OCI-LY1 (cell line): Measurements from ENCODE around the gene ST8SIA6.

Experiments
- CTCF ChIP-seq: fragments of 200-600 bp; sonication (generic), shearing (Covaris generic); IDR thresholded peaks from 2 replicates; pipeline ENCODE4 v1.5.1; 2017; ENCODE audit warnings: mild to moderate bottlenecking, antibody characterized with exemption, low read length, moderate library complexity, mixed read lengths
- EZH2 ChIP-seq: fragments of 200-600 bp; sonication (generic), shearing (Covaris generic); IDR thresholded peaks from 2 replicates; pipeline ENCODE4 v1.8.0; 2017; ENCODE audit warnings: borderline replicate concordance, mixed run types, mild to moderate bottlenecking, antibody characterized with exemption, low read length, moderate library complexity, mixed read lengths

- TF ChIP-seq CTCF (no peak), EZH2 (no peak)
Measured at GRCh38 chr10:17348011-17348500, 106.3 kb downstream of the ST8SIA6 start.
